Pons (tissue), 1 donor: Measurements from ENCODE around the gene KDM4C.
"Not testable (repeated sequence)": the region's sequence is repeated elsewhere in the genome, so short reads cannot be mapped to it uniquely, and the experiment has no call there.

Experiments
- DNase-seq: peaks from one replicate; pipeline ENCODE4 v3.0.0-alpha.2; 2016; ENCODE audit warnings: low spot score

Gene KDM4C

GRCh38 chr9:7171396-7172153 lies 413.8 kb downstream of the KDM4C start:
- DNase-seq = no peak

- no peak for DNase-seq
Observed at GRCh38 chr9:7172154-7173115, 414.7 kb downstream of the KDM4C start.

- DNase-seq = no peak
Observed at GRCh38 chr9:7173139-7173538, 415.4 kb downstream of the KDM4C start.

- DNase-seq = no peak
Observed at GRCh38 chr9:7174301-7174700, 416.5 kb downstream of the KDM4C start.

GRCh38 chr9:7174884-7175283 lies 417.1 kb downstream of the KDM4C start:
- no peak for DNase-seq

- DNase-seq = no peak
Observed at GRCh38 chr9:7176561-7176960, 418.8 kb downstream of the KDM4C start.

GRCh38 chr9:7177383-7177782 lies 419.6 kb downstream of the KDM4C start:
- no peak for DNase-seq

- DNase-seq = no peak
Observed at GRCh38 chr9:7178729-7179128, 421.0 kb downstream of the KDM4C start.

- no peak for DNase-seq
Observed at GRCh38 chr9:7180247-7180646, 422.5 kb downstream of the KDM4C start.

- not testable (repeated sequence) for DNase-seq
Observed at GRCh38 chr9:7183139-7183538, 425.4 kb downstream of the KDM4C start.

- DNase-seq = no peak
Observed at GRCh38 chr9:7185612-7186011, 427.8 kb downstream of the KDM4C start.

- no peak for DNase-seq
Observed at GRCh38 chr9:7186175-7186574, 428.4 kb downstream of the KDM4C start.

GRCh38 chr9:7192266-7192665 lies 434.5 kb downstream of the KDM4C start:
- DNase-seq = no peak

GRCh38 chr9:7195526-7195925 lies 437.8 kb downstream of the KDM4C start:
- DNase-seq = no peak

GRCh38 chr9:7196467-7196866 lies 438.7 kb downstream of the KDM4C start:
- DNase-seq = no peak

GRCh38 chr9:7201196-7201595 lies 443.4 kb downstream of the KDM4C start:
- no peak for DNase-seq

- DNase-seq = no peak
Observed at GRCh38 chr9:7205806-7206205, 448.0 kb downstream of the KDM4C start.

GRCh38 chr9:7206221-7206758 lies 448.5 kb downstream of the KDM4C start:
- DNase-seq = no peak

GRCh38 chr9:7209016-7209715 lies 451.4 kb downstream of the KDM4C start:
- DNase-seq = peak; percentile 47

GRCh38 chr9:7209990-7210389 lies 452.2 kb downstream of the KDM4C start:
- no peak for DNase-seq

- DNase-seq = peak; percentile 12
Observed at GRCh38 chr9:7210854-7211637, 453.3 kb downstream of the KDM4C start.
